Measurements from ENCODE around the gene EPHX1. TPM values are rescaled to one million over a fixed set of nuclear protein-coding genes. Genes with fewer than 3 reads are reported as not detected.

Gene EPHX1
- total RNA-seq, 1 donor from 2014 or later, result 3.9 TPM

GRCh38 chr1:225863167-225863566 is 53.2 kb downstream of the EPHX1 start:
- peak; percentile 23 for FAIRE-seq
- Histone ChIP-seq H3K4me3 (ENCODE audit: low read depth, low read length) (no peak overlapping the region), H3K27me3 (ENCODE audit: control insufficient read depth, insufficient read depth, low read length) (no peaks in the 10 kb centered on the region), H3K36me3 (ENCODE audit: control insufficient read depth, insufficient read depth, low read length) (peaks cover 16% of the 10 kb centered on the region)
- TF ChIP-seq CTCF (IDR thresholded peaks at IDR 0.05; ENCODE audit: insufficient read depth, low read length, severe bottlenecking), result no peak
- DNase-seq (ENCODE audit: low read depth), result no peak

DNA sequence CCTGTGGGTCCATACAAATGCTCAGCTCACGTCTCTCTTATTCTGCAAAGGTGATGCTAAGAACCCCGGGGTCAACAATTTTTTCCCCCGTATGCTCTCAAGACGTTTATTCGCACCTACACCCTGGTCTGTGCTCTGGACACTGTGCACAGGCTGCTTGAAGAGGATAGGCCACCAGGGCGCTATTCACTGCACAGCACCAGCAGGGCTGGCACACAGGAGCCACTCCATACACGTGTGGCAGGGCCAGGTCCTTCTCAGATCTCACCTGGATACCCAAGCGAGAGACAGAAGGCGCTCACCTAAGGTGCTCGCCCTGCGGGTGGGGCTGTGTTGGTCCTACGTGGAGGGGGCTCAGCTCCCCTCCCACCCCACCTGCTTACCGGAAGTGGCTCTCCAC is 55.6 kb downstream of the EPHX1 start:
- DNase-seq (ENCODE audit: low read depth) (no peak), FAIRE-seq (no peak)
- TF ChIP-seq CTCF (IDR thresholded peaks at IDR 0.05; ENCODE audit: insufficient read depth, low read length, severe bottlenecking), result no peak
- Histone ChIP-seq H3K36me3 (ENCODE audit: control insufficient read depth, insufficient read depth, low read length) (peaks cover 13% of the 10 kb centered on the region), H3K27me3 (ENCODE audit: control insufficient read depth, insufficient read depth, low read length) (no peaks in the 10 kb centered on the region), H3K4me3 (ENCODE audit: low read depth, low read length) (no peak overlapping the region)

DNA sequence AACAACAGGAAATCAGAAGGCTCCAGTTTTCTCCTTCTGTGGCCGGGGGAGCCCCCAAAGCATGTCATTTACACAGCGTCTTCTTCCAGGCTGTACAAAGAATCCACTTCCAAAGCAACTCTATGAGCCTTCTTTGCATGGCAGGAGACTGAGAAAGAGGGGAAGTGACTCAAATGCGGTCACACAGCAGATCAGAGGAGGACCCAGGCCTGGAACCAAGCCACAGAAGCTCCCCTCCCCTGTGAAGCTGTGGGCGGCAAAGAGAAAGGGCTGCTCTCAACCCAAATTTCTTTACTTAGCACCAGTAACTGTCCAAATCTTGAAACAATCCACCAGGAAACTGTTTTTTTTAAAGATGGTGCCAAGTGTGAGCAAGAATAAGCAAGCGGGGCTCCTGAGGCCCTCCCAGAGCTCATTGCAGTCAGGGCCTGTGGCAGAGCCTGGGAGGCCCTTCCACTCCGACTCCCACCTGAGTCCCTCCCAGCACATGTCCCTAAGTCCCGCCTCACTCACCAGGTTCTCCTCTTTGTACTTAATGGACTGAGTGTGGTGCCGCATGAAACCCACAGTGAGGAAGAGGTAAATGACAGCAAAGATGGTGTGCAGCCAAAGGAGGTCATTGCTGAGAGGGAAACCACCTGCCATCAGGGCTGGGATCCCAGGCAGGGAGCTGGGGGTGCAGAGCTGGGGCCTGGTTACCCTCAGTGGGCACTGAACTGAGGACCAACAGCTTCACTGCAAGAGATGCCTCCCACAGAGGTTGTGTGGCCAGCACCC is 56.3 kb downstream of the EPHX1 start:
- H3K27me3 ChIP-seq (ENCODE audit: control insufficient read depth, insufficient read depth, low read length), result no peaks in the 10 kb centered on the region
- peaks cover 11% of the 10 kb centered on the region for H3K36me3 ChIP-seq (ENCODE audit: control insufficient read depth, insufficient read depth, low read length)
- FAIRE-seq (no peak), DNase-seq (ENCODE audit: low read depth) (peak; percentile 48)
- TF ChIP-seq CTCF (IDR thresholded peaks at IDR 0.05; ENCODE audit: insufficient read depth, low read length, severe bottlenecking), result no peak
- H3K4me3 ChIP-seq (ENCODE audit: low read depth, low read length), result no peak overlapping the region

- no peak for DNase-seq (ENCODE audit: low read depth)
- H3K27me3 ChIP-seq (ENCODE audit: control insufficient read depth, insufficient read depth, low read length), result no peaks in the 10 kb centered on the region
- no peak overlapping the region for H3K4me3 ChIP-seq (ENCODE audit: low read depth, low read length)
- peaks cover 7% of the 10 kb centered on the region for H3K36me3 ChIP-seq (ENCODE audit: control insufficient read depth, insufficient read depth, low read length)
- no peak for FAIRE-seq
- TF ChIP-seq CTCF (IDR thresholded peaks at IDR 0.05; ENCODE audit: insufficient read depth, low read length, severe bottlenecking), result no peak
Measured at GRCh38 chr1:225866981-225867380, 57.1 kb downstream of the EPHX1 start.

GRCh38 chr1:225868631-225869330 is 58.9 kb downstream of the EPHX1 start:
- Histone ChIP-seq H3K36me3 (ENCODE audit: control insufficient read depth, insufficient read depth, low read length) (peaks cover 2% of the 10 kb centered on the region), H3K27me3 (ENCODE audit: control insufficient read depth, insufficient read depth, low read length) (no peaks in the 10 kb centered on the region), H3K4me3 (ENCODE audit: low read depth, low read length) (no peak overlapping the region)
- DNase-seq (ENCODE audit: low read depth), result no peak
- FAIRE-seq, result no peak
- no peak for TF ChIP-seq CTCF (IDR thresholded peaks at IDR 0.05; ENCODE audit: insufficient read depth, low read length, severe bottlenecking)

All from bronchial epithelial cell (primary cell).